ENCODE measurements around the gene GNAO1. TPM values are rescaled to one million over a fixed set of nuclear protein-coding genes. Genes with fewer than 3 reads are reported as not detected.

GNAO1 gene
- total RNA-seq, 1 experiment from 2014 or later: not detected

GRCh38 chr16:56344518-56345405, 153.5 kb downstream of the GNAO1 start:
- H3K36me3 ChIP-seq (ENCODE audit: insufficient read depth, low read length, poor library complexity, severe bottlenecking): no peaks in the 10 kb centered on the region
- ChIA-PET CTCF (no interaction called here), POLR2A (ENCODE audit: low non-redundant PET) (interaction anchor here (0.6 kb wide), 1 partner anchor 261 kb away, joined by 7 read pairs; no protein-coding TSS in a partner anchor)
- no peak overlapping the region for H3K4me3 ChIP-seq (ENCODE audit: low read depth, low read length, poor library complexity, severe bottlenecking)
- no peaks in the 10 kb centered on the region for H3K27me3 ChIP-seq (replicated peaks; ENCODE audit: insufficient read depth, low read depth, low read length, poor library complexity)
- TF ChIP-seq CTCF (conservative IDR thresholded peaks at IDR 0.05; ENCODE audit: low read depth, low read length) (no peak), EZH2 (IDR thresholded peaks at IDR 0.05; ENCODE audit: borderline replicate concordance, low read depth, low read length, poor library complexity, severe bottlenecking) (no peak)
- intact Hi-C loops (cut with micrococcal nuclease; ENCODE audit: unreplicated experiment): no loop called here
- H3K9me3 ChIP-seq (ENCODE audit: low read depth, low read length, poor library complexity, severe bottlenecking): no peaks in the 10 kb centered on the region
- H3K4me1 ChIP-seq (ENCODE audit: insufficient read depth, low read length, poor library complexity, severe bottlenecking): no peaks in the 10 kb centered on the region
- no peak for DNase-seq (ENCODE audit: low spot score)
- no TSS peak for BruUV-seq (replicated peaks)
- no peak overlapping the region for H3K27ac ChIP-seq (ENCODE audit: low read depth, low read length, poor library complexity, severe bottlenecking)

GRCh38 chr16:56345406-56346050, 154.2 kb downstream of the GNAO1 start:
- CTCF ChIA-PET: no interaction called here
- H3K9me3 ChIP-seq (ENCODE audit: low read depth, low read length, poor library complexity, severe bottlenecking): no peaks in the 10 kb centered on the region
- TF ChIP-seq EZH2 (IDR thresholded peaks at IDR 0.05; ENCODE audit: borderline replicate concordance, low read depth, low read length, poor library complexity, severe bottlenecking): no peak
- no peak for TF ChIP-seq CTCF (conservative IDR thresholded peaks at IDR 0.05; ENCODE audit: low read depth, low read length)
- no peaks in the 10 kb centered on the region for H3K36me3 ChIP-seq (ENCODE audit: insufficient read depth, low read length, poor library complexity, severe bottlenecking)
- H3K4me1 ChIP-seq (ENCODE audit: insufficient read depth, low read length, poor library complexity, severe bottlenecking): no peaks in the 10 kb centered on the region
- no peak overlapping the region for H3K4me3 ChIP-seq (ENCODE audit: low read depth, low read length, poor library complexity, severe bottlenecking)
- no peaks in the 10 kb centered on the region for H3K27me3 ChIP-seq (replicated peaks; ENCODE audit: insufficient read depth, low read depth, low read length, poor library complexity)
- no peak overlapping the region for H3K27ac ChIP-seq (ENCODE audit: low read depth, low read length, poor library complexity, severe bottlenecking)
- intact Hi-C loops (cut with micrococcal nuclease; ENCODE audit: unreplicated experiment): no loop called here
- POLR2A ChIA-PET (ENCODE audit: low non-redundant PET): interaction anchor here (0.6 kb wide), 1 partner anchor 262 kb away, joined by 7 read pairs; no protein-coding TSS in a partner anchor
- DNase-seq (ENCODE audit: low spot score): no peak
- BruUV-seq (replicated peaks): no TSS peak

- no TSS peak for BruUV-seq (replicated peaks)
- intact Hi-C loops (cut with micrococcal nuclease; ENCODE audit: unreplicated experiment): no loop called here
- Histone ChIP-seq H3K27me3 (replicated peaks; ENCODE audit: insufficient read depth, low read depth, low read length, poor library complexity) (no peaks in the 10 kb centered on the region), H3K9me3 (ENCODE audit: low read depth, low read length, poor library complexity, severe bottlenecking) (no peaks in the 10 kb centered on the region), H3K4me1 (ENCODE audit: insufficient read depth, low read length, poor library complexity, severe bottlenecking) (no peaks in the 10 kb centered on the region), H3K27ac (ENCODE audit: low read depth, low read length, poor library complexity, severe bottlenecking) (no peak overlapping the region), H3K4me3 (ENCODE audit: low read depth, low read length, poor library complexity, severe bottlenecking) (no peak overlapping the region), H3K36me3 (ENCODE audit: insufficient read depth, low read length, poor library complexity, severe bottlenecking) (no peaks in the 10 kb centered on the region)
- ChIA-PET POLR2A (ENCODE audit: low non-redundant PET) (no interaction called here), CTCF (no interaction called here)
- TF ChIP-seq CTCF (conservative IDR thresholded peaks at IDR 0.05; ENCODE audit: low read depth, low read length) (no peak), EZH2 (IDR thresholded peaks at IDR 0.05; ENCODE audit: borderline replicate concordance, low read depth, low read length, poor library complexity, severe bottlenecking) (no peak)
- DNase-seq (ENCODE audit: low spot score): no peak
Observed at GRCh38 chr16:56346131-56346890, 155.0 kb downstream of the GNAO1 start.
